K562 (cell line): ENCODE measurements around the gene SHFL. TPM values are rescaled to one million over a fixed set of nuclear protein-coding genes. Genes with fewer than 3 reads are reported as not detected.

Experiments used
- CHD4 ChIP-seq: fragments of 200-600 bp; sonication (generic); IDR thresholded peaks from 3 replicates; pipeline ENCODE4 v1.6.1; 2012; ENCODE audit warnings: low read depth, mild to moderate bottlenecking, mixed read lengths, low read length, inconsistent platforms; ENCODE audit not compliant: insufficient read depth, insufficient replicate concordance, poor library complexity, severe bottlenecking
- EZH2 ChIP-seq: IDR thresholded peaks from 2 replicates; pipeline ENCODE4 v1.6.1; 2012; ENCODE audit warnings: low read depth, mild to moderate bottlenecking, inconsistent platforms, low read length, borderline replicate concordance
- GABPB2 ChIP-seq: fragments of 250-450 bp; sonication (Bioruptor Pico); conservative IDR thresholded peaks from 2 replicates; pipeline ENCODE4 v1.5.1; 2021; ENCODE audit warnings: mild to moderate bottlenecking
- GATAD2B ChIP-seq: fragments of 450-650 bp; IDR thresholded peaks from 2 replicates; pipeline ENCODE4 v1.6.1; 2017; ENCODE audit warnings: mild to moderate bottlenecking, borderline replicate concordance
- HOXB6 ChIP-seq: fragments of 250-450 bp; sonication (Bioruptor Pico); IDR thresholded peaks from 2 replicates; pipeline ENCODE4 v1.5.1; 2022; ENCODE audit warnings: mild to moderate bottlenecking, borderline replicate concordance
- JUND ChIP-seq, 2 experiments: IDR thresholded peaks; 2 replicates in 1 of 2; 3 replicates in 1 of 2; pipeline ENCODE4 v1.6.1; 2011; ENCODE audit warnings: borderline replicate concordance in 2 of 2, low read depth in 2 of 2, low read length in 2 of 2, improper control_type of control experiment in 1 of 2, missing biosample characterization in 1 of 2, missing genetic modification characterization in 1 of 2, missing genetic modification reagents in 1 of 2
- L3MBTL2 ChIP-seq: fragments of 450-650 bp; IDR thresholded peaks from 2 replicates; pipeline ENCODE4 v1.6.1; 2016; ENCODE audit warnings: mild to moderate bottlenecking, moderate library complexity
- MCM7 ChIP-seq, 2 experiments: fragments of 450-650 bp; IDR thresholded peaks; 2 replicates each; pipeline ENCODE4 v1.6.1; 2016 to 2018
- MNT ChIP-seq, 2 experiments: fragments of 450-650 bp; conservative IDR thresholded peaks; 2 replicates each; pipeline ENCODE4 v1.6.1; 2017; ENCODE audit warnings: mild to moderate bottlenecking in 2 of 2, moderate library complexity in 2 of 2
- MTA3 ChIP-seq: fragments of 450-650 bp; formaldehyde crosslinking; IDR thresholded peaks from 2 replicates; pipeline ENCODE4 v1.6.1; 2017; ENCODE audit warnings: mild to moderate bottlenecking, borderline replicate concordance
- MYBL2 ChIP-seq, 2 experiments: fragments of 450-650 bp in 1 of 2; sonication (generic) in 1 of 2; formaldehyde crosslinking in 1 of 2; IDR thresholded peaks; 2 replicates each; pipeline versions ENCODE4 v1.6.1 to v1.8.1; 2017 to 2022; ENCODE audit warnings: borderline replicate concordance in 1 of 2, inconsistent platforms in 1 of 2, low read depth in 1 of 2, mild to moderate bottlenecking in 1 of 2, missing genetic modification reagents in 1 of 2, moderate library complexity in 1 of 2
- NCOA6 ChIP-seq: fragments of 450-650 bp; IDR thresholded peaks from 2 replicates; pipeline ENCODE4 v1.6.1; 2017; ENCODE audit warnings: mild to moderate bottlenecking
- POLR2AphosphoS5 ChIP-seq: IDR thresholded peaks from 2 replicates; pipeline ENCODE4 v1.6.1; 2011; ENCODE audit warnings: mild to moderate bottlenecking, low read depth, low read length, moderate library complexity; ENCODE audit not compliant: control insufficient read depth, insufficient read depth
- ZNF354B ChIP-seq: fragments of 250-450 bp; sonication (Bioruptor Pico); IDR thresholded peaks from 2 replicates; pipeline ENCODE4 v1.4.0; 2020
- polyA plus RNA-seq, 8 experiments: library from polyadenylated mRNA; depleted of rRNA in 4 of 8; stranded (reverse) in 5 of 8; unstranded in 3 of 8; fragments of >200 nt; fragmentation: Nextera tagmentation in 2 of 8; fragmentation: Illumina TruSeq in 1 of 8; extraction: Ambion mirVana in 2 of 8; extraction: Trizol in 1 of 8; gene quantifications; 2 replicates each; pipeline versions ENCODE4 v1.2.1 to v1.2.3, GENCODE V29; 2011 to 2014; ENCODE audit warnings: inconsistent platforms in 1 of 8, missing spikeins in 1 of 8
- total RNA-seq, 7 experiments: library from RNA; depleted of rRNA in 6 of 7; stranded (reverse); fragments of >200 nt in 6 of 7; fragmentation: Illumina TruSeq in 2 of 7; extraction: Trizol in 2 of 7; gene quantifications; 2 replicates each; pipeline versions ENCODE4 v1.2.1 to v1.2.3, GENCODE V29; 2011 to 2021; ENCODE audit warnings: low replicate concordance in 1 of 7
- TF ChIP-seq, protein P1 (sequence below): fragments of 450-650 bp; IDR thresholded peaks from 2 replicates; pipeline ENCODE4 v1.6.1; 2017; ENCODE audit warnings: antibody characterized with exemption, mild to moderate bottlenecking
- TF ChIP-seq, protein P2 (sequence below): fragments of 450-650 bp; IDR thresholded peaks from 2 replicates; pipeline ENCODE4 v1.6.1; 2018; ENCODE audit not compliant: partially characterized antibody

SHFL gene
- total and polyA plus RNA-seq, 9 of the 15 experiments (the other 6 are each of a cell fraction or from before 2014, with no cell fraction given): 1.5 to 25.7 (median 13.0) TPM

DNA sequence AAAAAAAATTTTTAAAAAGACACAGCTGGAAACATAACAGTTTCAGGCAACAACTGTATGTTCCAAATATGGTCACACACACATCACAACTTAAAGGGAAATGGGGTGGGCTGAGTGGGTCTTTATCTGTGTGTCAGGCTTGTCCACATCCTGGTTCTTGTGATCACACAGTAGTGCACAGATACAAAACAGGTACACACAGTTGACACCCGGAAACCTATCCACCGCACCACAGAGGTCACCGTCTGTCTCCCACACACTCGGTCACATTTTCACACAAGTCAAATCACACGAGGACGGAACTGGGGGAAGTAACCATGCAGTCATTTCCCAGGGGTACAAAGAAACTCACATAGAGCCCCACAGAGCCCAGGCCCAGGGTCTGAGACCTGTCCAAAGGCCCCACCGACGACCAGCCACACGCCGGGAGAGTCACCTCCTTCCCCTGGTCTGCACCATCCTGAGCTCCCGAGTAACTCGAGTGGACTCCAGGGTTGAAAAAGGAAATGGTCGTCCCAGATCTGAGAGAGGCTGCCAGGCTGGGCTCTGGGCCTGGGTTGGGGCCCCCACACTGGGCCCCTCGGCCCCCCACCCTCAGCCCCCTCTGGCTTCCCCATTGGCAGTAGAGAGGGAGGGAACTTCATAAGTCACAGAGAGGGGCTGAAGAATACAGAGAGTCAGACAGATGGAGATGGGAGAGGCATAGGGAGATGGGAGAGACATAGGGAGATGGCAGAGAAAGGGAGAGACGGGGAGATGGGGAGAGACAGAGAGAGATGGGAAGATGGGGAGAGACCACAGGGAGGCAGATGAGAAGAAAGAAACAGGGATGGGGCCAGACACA is 18.8 kb downstream of the SHFL start (continued):
- TF ChIP-seq GATAD2B: no peak; the same call in 1 of the 2 replicates
- TF ChIP-seq MCM7 (IDR thresholded peaks at IDR 0.05): no peak
- no peak for TF ChIP-seq CHD4
- TF ChIP-seq L3MBTL2: peak; percentile 83
- TF ChIP-seq EZH2: no peak
- no peak for TF ChIP-seq HOXB6 (CRISPR knock-in tag)
- no peak for TF ChIP-seq ZNF354B (CRISPR knock-in tag)
- TF ChIP-seq NCOA6: no peak
- TF ChIP-seq, protein P1, sequence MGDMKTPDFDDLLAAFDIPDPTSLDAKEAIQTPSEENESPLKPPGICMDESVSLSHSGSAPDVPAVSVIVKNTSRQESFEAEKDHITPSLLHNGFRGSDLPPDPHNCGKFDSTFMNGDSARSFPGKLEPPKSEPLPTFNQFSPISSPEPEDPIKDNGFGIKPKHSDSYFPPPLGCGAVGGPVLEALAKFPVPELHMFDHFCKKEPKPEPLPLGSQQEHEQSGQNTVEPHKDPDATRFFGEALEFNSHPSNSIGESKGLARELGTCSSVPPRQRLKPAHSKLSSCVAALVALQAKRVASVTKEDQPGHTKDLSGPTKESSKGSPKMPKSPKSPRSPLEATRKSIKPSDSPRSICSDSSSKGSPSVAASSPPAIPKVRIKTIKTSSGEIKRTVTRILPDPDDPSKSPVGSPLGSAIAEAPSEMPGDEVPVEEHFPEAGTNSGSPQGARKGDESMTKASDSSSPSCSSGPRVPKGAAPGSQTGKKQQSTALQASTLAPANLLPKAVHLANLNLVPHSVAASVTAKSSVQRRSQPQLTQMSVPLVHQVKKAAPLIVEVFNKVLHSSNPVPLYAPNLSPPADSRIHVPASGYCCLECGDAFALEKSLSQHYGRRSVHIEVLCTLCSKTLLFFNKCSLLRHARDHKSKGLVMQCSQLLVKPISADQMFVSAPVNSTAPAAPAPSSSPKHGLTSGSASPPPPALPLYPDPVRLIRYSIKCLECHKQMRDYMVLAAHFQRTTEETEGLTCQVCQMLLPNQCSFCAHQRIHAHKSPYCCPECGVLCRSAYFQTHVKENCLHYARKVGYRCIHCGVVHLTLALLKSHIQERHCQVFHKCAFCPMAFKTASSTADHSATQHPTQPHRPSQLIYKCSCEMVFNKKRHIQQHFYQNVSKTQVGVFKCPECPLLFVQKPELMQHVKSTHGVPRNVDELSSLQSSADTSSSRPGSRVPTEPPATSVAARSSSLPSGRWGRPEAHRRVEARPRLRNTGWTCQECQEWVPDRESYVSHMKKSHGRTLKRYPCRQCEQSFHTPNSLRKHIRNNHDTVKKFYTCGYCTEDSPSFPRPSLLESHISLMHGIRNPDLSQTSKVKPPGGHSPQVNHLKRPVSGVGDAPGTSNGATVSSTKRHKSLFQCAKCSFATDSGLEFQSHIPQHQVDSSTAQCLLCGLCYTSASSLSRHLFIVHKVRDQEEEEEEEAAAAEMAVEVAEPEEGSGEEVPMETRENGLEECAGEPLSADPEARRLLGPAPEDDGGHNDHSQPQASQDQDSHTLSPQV: peak; percentile 89
- no peak for TF ChIP-seq MYBL2 (IDR thresholded peaks at IDR 0.05; ENCODE audit: low read depth)
- TF ChIP-seq MYBL2 (CRISPR knock-in tag; IDR thresholded peaks at IDR 0.05; ENCODE audit: borderline replicate concordance): no peak
- no peak for TF ChIP-seq GABPB2 (CRISPR knock-in tag)
- 0 out of 2 replicates have a peak, but pooled peaks have one; percentile 19 for TF ChIP-seq JUND (IDR thresholded peaks at IDR 0.05; ENCODE audit: borderline replicate concordance, low read depth, low read length)
- TF ChIP-seq JUND (tag; IDR thresholded peaks at IDR 0.05; ENCODE audit: borderline replicate concordance, low read depth, low read length): no peak; the same call in 2 of the 3 replicates
- TF ChIP-seq, protein P2, sequence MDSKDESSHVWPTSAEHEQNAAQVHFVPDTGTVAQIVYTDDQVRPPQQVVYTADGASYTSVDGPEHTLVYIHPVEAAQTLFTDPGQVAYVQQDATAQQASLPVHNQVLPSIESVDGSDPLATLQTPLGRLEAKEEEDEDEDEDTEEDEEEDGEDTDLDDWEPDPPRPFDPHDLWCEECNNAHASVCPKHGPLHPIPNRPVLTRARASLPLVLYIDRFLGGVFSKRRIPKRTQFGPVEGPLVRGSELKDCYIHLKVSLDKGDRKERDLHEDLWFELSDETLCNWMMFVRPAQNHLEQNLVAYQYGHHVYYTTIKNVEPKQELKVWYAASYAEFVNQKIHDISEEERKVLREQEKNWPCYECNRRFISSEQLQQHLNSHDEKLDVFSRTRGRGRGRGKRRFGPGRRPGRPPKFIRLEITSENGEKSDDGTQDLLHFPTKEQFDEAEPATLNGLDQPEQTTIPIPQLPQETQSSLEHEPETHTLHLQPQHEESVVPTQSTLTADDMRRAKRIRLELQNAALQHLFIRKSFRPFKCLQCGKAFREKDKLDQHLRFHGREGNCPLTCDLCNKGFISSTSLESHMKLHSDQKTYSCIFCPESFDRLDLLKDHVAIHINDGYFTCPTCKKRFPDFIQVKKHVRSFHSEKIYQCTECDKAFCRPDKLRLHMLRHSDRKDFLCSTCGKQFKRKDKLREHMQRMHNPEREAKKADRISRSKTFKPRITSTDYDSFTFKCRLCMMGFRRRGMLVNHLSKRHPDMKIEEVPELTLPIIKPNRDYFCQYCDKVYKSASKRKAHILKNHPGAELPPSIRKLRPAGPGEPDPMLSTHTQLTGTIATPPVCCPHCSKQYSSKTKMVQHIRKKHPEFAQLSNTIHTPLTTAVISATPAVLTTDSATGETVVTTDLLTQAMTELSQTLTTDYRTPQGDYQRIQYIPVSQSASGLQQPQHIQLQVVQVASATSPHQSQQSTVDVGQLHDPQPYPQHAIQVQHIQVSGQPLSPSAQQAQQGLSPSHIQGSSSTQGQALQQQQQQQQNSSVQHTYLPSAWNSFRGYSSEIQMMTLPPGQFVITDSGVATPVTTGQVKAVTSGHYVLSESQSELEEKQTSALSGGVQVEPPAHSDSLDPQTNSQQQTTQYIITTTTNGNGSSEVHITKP: no peak
- TF ChIP-seq MNT (conservative IDR thresholded peaks at IDR 0.05): peak in 1 of 2 experiments; percentile 37; a peak in 1 of 4 replicates
- TF ChIP-seq POLR2AphosphoS5: no peak
- no peak for TF ChIP-seq MTA3
